Adipocyte (in vitro differentiated cells): Measurements from ENCODE around the gene NUCB1.
A peak's percentile ranks its signal among the peaks of the same experiment; 100 is the strongest.
"Not testable (repeated sequence)": the region's sequence is repeated elsewhere in the genome, so short reads cannot be mapped to it uniquely, and the experiment has no call there.

Experiments used
- DNase-seq: peaks from one replicate; pipeline ENCODE4 v3.0.0-alpha.2; 2015; ENCODE audit warnings: low read depth
- H3K27me3 ChIP-seq: replicated peaks from 2 replicates; pipeline ENCODE4 v1.7.0; 2013; ENCODE audit warnings: mild to moderate bottlenecking, low read length, moderate library complexity; ENCODE audit not compliant: control insufficient read depth, insufficient read depth
- H3K36me3 ChIP-seq: 2 replicates; pipeline ENCODE4 v1.7.0; 2013; ENCODE audit warnings: low read length, mild to moderate bottlenecking, moderate library complexity; ENCODE audit not compliant: control insufficient read depth, insufficient read depth, severe bottlenecking
- H3K4me1 ChIP-seq: 2 replicates; pipeline ENCODE4 v1.7.0; 2013; ENCODE audit warnings: mild to moderate bottlenecking, low read length, moderate library complexity; ENCODE audit not compliant: control insufficient read depth, insufficient read depth
- H3K4me3 ChIP-seq: 2 replicates; pipeline ENCODE4 v1.7.0; 2013; ENCODE audit warnings: mild to moderate bottlenecking, low read length, moderate library complexity
- H3K9ac ChIP-seq: 2 replicates; pipeline ENCODE4 v1.7.0; 2013; ENCODE audit warnings: mild to moderate bottlenecking, low read length, moderate library complexity
- H3K9me3 ChIP-seq: 2 replicates; pipeline ENCODE4 v1.7.0; 2013; ENCODE audit warnings: mild to moderate bottlenecking, low read length, moderate library complexity; ENCODE audit not compliant: control insufficient read depth

NUCB1 gene

DNA sequence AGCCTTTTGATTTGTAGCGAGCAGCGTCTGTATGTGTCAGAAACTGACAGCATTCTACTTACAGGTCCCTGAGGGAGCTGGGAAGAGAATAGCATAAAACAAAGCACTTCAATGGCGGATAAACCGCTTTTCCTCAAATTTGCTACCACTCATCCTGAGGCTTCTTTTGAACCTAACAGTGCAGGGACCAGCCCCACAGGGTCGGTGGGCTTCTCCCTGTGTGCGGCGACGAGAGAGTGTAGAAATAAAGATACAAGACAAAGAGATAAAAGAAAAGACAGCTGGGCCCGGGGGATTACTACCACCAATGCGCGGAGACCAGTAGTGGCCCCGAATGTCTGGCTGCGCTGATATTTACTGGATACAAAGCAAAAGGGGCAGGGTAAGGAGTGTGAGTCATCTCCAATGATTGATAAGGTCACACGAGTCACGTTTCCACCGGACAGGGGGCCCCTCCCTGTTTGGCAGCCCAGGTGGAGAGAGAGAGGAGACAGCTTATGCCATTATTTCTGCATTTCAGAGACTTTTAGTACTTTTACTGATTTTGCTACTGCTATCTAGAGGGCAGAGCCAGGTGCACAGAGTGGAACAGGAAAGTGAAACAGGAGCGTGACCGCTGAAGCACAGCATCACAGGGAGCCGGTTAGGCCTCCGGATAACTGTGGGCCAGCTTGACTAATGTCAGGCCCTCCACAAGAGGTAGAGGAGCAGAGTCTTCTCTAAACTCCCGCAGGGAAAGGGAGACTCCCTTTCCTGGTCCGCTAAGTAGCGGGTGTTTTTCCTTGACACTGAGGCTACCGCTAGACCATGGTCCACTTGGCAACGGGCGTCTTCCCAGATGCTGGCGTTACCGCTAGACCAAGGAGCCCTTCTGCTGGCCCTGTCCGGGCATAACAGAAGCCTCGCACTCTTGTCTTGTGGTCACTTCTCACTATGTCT, 23.8 kb upstream of the NUCB1 start:
- peaks cover 47% of the 10 kb centered on the region for H3K36me3 ChIP-seq
- peaks cover 37% of the 10 kb centered on the region for H3K4me1 ChIP-seq
- peak overlapping the region; percentile 100 for H3K4me3 ChIP-seq
- not testable (repeated sequence) for H3K27me3 ChIP-seq, H3K9me3 ChIP-seq
- peak; percentile 44 for DNase-seq
- H3K9ac ChIP-seq = peak overlapping the region; percentile 100

DNA sequence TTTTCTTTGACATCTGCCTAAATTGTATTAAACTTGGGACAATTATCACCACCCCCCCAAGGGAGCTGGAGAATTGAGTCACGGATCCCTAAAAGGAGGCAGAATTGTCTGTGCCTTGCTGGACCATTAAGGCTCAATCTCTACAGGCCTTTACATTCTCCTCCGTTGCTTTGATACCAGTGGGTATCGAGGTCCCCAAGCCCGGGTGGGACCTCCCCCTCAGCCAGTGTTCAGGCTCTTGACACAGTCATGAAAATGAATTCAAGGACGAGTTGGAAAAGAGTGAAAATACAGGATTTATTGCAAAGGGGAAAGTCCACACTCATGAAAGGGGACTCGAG, 22.3 kb upstream of the NUCB1 start:
- Histone ChIP-seq H3K4me1 (peaks cover 37% of the 10 kb centered on the region), H3K36me3 (peaks cover 47% of the 10 kb centered on the region), H3K4me3 (no peak overlapping the region), H3K9ac (no peak overlapping the region), H3K9me3 (peaks cover 7% of the 10 kb centered on the region), H3K27me3 (no peaks in the 10 kb centered on the region)
- no peak for DNase-seq

DNA sequence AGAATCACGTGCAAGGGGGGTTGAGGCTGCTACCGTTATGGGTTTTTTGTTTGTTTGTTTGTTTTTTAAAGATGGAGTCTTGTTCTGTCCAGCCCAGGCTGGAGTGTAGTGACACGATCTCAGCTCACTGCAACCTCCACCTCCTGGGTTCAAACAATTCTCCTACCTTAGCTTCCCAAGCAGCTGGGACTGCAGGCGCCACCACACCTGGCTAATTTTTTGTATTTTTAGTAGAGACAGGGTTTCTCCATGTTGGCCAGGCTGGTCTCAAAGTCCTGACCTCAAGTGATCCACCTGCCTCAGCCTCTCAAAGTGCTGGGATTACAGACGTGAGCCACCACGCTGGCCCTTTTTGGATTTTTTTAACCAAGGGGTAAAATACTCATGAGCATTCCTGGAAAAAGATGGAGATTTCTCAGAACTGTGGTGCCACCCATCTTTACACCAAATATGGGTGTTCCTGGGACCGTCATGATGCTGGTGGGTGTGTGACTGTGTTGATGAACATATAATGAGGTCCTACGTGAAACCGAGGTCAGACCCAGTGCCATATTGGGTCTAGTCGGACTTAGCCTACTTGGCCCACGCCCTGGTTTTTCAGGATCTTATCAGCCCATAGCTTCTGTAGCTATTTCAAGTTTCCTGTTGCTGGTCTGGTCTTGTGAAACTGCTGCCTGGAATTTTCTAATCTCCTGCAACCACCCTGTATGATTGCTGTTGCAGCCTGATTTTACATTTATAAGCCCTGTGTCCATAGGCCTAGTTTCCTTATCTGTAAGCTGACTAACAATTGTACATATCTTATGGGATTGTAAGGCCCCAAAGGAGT, 21.7 kb upstream of the NUCB1 start:
- Histone ChIP-seq H3K4me3 (no peak overlapping the region), H3K9me3 (peaks cover 7% of the 10 kb centered on the region), H3K4me1 (peaks cover 35% of the 10 kb centered on the region), H3K27me3 (no peaks in the 10 kb centered on the region), H3K36me3 (peaks cover 44% of the 10 kb centered on the region), H3K9ac (peak overlapping the region; percentile 19)
- DNase-seq = peak; percentile 62

DNA sequence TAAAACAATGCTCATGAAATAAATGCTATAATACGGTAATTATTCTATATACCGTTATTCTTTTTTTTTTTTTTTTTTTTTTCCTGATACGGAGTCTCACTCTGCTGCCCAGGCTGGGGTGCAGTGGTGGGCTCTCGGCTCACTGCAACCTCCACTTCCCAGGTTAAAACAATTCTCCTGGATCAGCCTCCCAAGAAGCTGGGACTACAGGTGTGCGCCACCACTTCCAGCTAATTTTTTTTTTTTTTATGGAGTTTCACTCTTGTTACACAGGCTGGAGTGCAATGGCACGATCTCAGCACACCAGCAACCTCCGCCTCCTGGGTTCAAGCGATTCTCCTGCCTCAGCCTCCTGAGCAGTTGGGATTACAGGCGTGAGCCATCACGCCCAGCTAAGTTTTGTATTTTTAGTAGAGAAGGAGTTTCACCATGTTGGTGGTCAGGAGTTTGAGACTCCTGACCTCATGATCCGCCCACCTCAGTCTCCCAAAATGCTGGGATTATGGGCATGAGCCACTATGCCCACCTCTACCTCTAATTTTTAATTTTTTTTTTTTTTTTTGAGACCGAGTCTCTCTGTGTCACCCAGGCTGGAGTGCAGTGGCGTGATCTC, 21.0 kb upstream of the NUCB1 start:
- peaks cover 7% of the 10 kb centered on the region for H3K9me3 ChIP-seq
- no peak overlapping the region for H3K4me3 ChIP-seq
- peak overlapping the region; percentile 19 for H3K9ac ChIP-seq
- H3K36me3 ChIP-seq = peaks cover 37% of the 10 kb centered on the region
- H3K4me1 ChIP-seq = peaks cover 28% of the 10 kb centered on the region
- no peak for DNase-seq
- H3K27me3 ChIP-seq = no peaks in the 10 kb centered on the region

DNA sequence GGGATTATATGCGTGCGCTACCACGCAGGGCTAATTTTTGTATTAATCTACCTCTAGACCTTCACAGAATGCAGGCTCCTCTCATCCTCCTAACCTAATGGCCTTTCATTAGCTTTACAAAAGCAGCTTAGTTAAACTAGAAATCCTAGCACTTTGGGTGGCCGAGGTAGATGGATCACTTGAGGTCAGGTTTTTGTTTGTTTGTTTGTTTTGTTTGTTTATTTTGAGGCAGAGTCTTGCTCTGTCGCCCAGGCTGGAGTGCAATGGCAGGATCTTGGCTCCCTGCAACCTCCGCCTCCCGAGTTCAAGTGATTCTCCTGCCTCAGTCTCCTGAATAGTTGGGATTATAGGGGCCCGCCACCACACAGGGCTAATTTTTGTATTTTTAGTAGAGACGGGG, 20.4 kb upstream of the NUCB1 start:
- H3K9me3 ChIP-seq, H3K9ac ChIP-seq, H3K4me3 ChIP-seq, DNase-seq, H3K27me3 ChIP-seq: not testable (repeated sequence)
- H3K4me1 ChIP-seq = peaks cover 28% of the 10 kb centered on the region
- H3K36me3 ChIP-seq = peaks cover 31% of the 10 kb centered on the region

DNA sequence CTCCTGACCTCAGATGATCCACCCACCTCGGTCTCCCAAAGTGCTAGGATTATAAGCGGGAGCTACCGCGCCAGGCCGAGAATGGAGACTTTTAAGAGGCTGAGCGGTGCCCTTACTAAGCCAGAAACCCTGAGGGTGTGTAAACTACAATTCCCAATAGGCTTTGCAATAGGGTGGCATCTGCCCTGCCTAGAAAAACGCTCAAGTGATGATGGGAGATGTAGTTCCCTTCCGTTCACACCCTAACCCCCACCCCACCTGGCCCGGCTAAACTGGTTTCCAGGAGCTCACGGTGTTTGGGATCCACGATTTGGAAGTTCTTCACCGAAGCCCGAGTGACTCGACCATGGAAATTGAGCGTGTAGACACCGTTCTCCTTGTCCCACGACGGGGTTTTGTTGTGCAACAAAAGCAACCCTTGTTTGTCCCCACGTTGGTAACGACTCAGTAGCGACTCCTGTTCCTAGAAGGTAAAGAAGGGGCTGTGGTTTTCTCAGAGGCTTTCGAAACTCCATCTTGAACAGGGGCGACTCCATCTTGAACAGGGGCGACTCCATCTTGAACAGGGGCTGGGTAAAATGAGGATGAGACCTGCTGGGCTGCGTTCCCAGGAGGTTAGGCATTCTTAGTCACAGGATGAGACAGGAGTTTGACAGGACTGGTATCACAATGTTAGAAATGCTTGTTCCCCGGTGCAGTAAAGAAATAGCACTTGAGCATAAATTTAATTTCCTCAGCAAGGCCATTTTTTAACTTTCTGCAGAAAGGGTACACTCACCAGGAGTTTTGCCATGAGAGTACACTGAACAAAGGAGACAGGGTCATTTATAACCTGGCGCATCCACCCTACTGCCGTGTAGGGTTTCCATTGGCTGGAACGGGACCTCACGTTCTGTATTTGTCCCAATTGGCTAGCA, 18.1 kb upstream of the NUCB1 start:
- DNase-seq = no peak
- H3K27me3 ChIP-seq = no peaks in the 10 kb centered on the region
- peaks cover 15% of the 10 kb centered on the region for H3K4me1 ChIP-seq
- H3K36me3 ChIP-seq = peaks cover 10% of the 10 kb centered on the region
- H3K4me3 ChIP-seq = no peak overlapping the region
- H3K9ac ChIP-seq = no peak overlapping the region
- H3K9me3 ChIP-seq = peaks cover 7% of the 10 kb centered on the region

DNA sequence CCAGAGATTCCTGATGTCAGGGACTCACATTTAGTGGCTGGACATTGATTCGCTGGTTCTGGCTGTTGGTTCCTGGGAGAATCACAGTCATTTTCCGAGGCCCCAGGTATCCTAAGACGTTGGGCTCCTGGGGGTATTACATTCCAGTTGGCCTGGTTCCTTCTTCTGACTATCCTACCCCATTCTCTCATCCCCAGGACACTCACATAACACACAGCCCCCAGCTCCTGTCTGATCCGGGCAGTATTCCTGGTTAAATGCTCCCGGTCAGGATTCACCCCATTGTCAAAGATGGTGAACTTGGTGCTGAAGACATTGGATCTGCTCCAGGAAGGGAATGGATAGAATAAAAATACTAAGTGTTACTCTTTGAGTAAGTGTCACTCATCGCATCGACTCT, 16.4 kb upstream of the NUCB1 start:
- H3K9ac ChIP-seq = no peak overlapping the region
- peaks cover 5% of the 10 kb centered on the region for H3K4me1 ChIP-seq
- no peak overlapping the region for H3K4me3 ChIP-seq
- no peaks in the 10 kb centered on the region for H3K36me3 ChIP-seq
- no peaks in the 10 kb centered on the region for H3K27me3 ChIP-seq
- DNase-seq = no peak
- H3K9me3 ChIP-seq = peaks cover 7% of the 10 kb centered on the region

DNA sequence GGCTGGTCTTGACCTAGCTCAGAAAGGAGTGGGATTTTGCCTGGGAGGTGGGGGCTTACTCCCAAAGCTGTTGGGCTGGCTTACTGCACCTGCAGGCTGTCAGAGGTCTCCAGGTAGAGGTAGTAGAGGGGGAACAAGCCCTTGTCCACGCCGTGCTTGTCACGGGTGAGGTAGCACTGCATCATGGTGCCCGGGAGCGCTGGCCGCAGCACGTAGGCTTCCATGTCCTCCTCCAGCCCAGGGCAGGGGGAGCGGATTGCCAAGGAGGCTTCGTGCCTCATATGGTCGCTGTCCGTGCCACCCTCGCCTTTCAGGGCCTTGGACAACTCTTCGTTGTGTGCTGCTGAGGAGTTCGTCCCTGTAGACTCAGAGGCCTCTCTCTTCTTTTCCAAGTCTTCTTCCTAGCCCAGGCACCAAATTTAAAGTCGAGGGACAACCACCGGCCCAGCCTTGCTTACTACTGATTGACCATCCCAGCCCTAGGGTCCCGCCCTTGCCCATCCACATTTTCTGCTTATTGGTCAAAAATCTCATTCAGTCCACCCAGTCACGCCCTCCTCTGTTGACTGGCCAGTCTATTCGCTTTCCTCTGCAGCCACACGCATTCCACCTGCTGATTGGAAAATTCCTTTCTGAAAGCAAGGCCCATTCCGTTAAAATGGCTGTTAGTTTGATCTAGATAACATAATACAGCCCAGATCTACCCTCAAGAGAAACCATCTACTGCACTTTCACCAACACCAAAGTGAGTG, 12.1 kb upstream of the NUCB1 start:
- Histone ChIP-seq H3K9me3 (no peaks in the 10 kb centered on the region), H3K4me3 (no peak overlapping the region), H3K9ac (no peak overlapping the region), H3K4me1 (no peaks in the 10 kb centered on the region), H3K36me3 (no peaks in the 10 kb centered on the region), H3K27me3 (no peaks in the 10 kb centered on the region)
- DNase-seq = no peak

DNA sequence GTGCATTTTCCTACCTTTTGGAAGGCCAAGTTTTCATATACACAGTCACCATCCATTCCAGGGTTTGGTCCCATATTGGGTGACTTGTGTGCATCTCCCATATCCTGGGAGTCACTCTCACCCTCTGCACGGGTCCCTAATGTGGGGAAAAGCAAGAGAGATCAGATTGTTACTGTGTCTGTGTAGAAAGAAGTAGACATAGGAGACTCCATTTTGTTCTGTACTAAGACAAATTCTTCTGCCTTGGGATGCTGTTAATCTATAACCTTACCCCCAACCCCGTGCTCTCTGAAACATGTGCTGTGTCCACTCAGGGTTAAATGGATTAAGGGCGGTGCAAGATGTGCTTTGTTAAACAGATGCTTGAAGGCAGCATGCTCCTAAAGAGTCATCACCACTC, 10.6 kb upstream of the NUCB1 start:
- not testable (repeated sequence) for H3K9me3 ChIP-seq, H3K4me3 ChIP-seq, H3K4me1 ChIP-seq, DNase-seq, H3K27me3 ChIP-seq, H3K9ac ChIP-seq, H3K36me3 ChIP-seq

DNA sequence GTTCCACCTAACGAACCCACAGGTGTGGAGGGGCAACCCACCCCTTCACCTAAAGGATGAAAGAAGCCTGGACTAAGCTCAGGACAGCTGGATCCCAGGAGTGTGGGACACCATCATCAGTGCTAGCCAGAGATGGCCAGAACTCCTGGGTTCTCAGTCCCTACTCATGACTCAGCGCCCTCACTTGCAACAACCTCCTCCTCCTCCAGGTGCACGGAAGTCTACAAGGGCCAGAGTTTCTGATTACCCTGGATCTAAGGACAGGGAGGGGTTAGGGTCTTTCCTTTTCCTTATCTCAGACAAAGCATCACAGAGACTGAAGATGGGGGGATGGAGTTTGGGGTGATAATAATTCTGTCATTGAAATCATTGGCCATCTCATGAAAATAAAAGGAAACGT, 9.6 kb upstream of the NUCB1 start:
- no peaks in the 10 kb centered on the region for H3K4me1 ChIP-seq
- DNase-seq = no peak
- H3K9me3 ChIP-seq = no peaks in the 10 kb centered on the region

More for the DNA sequence above, 9.6 kb upstream of the NUCB1 start:
- Histone ChIP-seq H3K36me3 (no peaks in the 10 kb centered on the region), H3K27me3 (peaks cover 8% of the 10 kb centered on the region), H3K9ac (no peak overlapping the region), H3K4me3 (no peak overlapping the region)
